Calu3 (cell line): ENCODE results near the gene ARHGAP15. TPM values are rescaled to one million over a fixed set of nuclear protein-coding genes. Genes with fewer than 3 reads are reported as not detected.

ENCODE experiments used
- BruUV-seq: library from RNA; stranded (reverse); fragments of 400-500 nt; replicated peaks from 2 replicates; lab custom pipeline; 2021; lab: Mats Ljungman, UMichigan
- CTCF ChIA-PET: fragments of 300-600 bp; sonication (Branson Sonifier 250); formaldehyde crosslinking; loops from one replicate; lab custom pipeline; 2022; ENCODE audit warnings: antibody characterized with exemption; lab: Charles Lee
- DNase-seq: peaks from one replicate; pipeline ENCODE4 v3.0.0; 2022
- H3K27ac Mint-ChIP-seq: one replicate; pipeline ENCODE4 v1.8.0; 2022; ENCODE audit warnings: mixed read lengths; ENCODE audit not compliant: unreplicated experiment
- H3K27me3 Mint-ChIP-seq: one replicate; pipeline ENCODE4 v1.8.0; 2022; ENCODE audit warnings: mixed read lengths; ENCODE audit not compliant: unreplicated experiment
- H3K36me3 Mint-ChIP-seq: one replicate; pipeline ENCODE4 v1.8.0; 2022; ENCODE audit warnings: mild to moderate bottlenecking, moderate library complexity, mixed read lengths; ENCODE audit not compliant: insufficient read depth, unreplicated experiment
- H3K4me1 Mint-ChIP-seq: one replicate; pipeline ENCODE4 v1.8.0; 2022; ENCODE audit warnings: mild to moderate bottlenecking, low read depth, mixed read lengths; ENCODE audit not compliant: unreplicated experiment
- H3K4me3 Mint-ChIP-seq: one replicate; pipeline ENCODE4 v1.8.0; 2022; ENCODE audit warnings: mild to moderate bottlenecking, low read depth, moderate library complexity, mixed read lengths; ENCODE audit not compliant: unreplicated experiment
- H3K9me3 Mint-ChIP-seq: one replicate; pipeline ENCODE4 v1.8.0; 2022; ENCODE audit warnings: low read depth, mixed read lengths; ENCODE audit not compliant: unreplicated experiment
- intact Hi-C: fragments of 100-400 bp; cut with micrococcal nuclease; formaldehyde crosslinking; loops from one replicate; pipeline ENCODE4 v1.10.0; 2022; ENCODE audit not compliant: unreplicated experiment
- total RNA-seq: library from RNA; stranded (reverse); gene quantifications from 2 replicates; pipeline ENCODE4 v1.2.3, GENCODE V29; 2022
- TF ChIP-seq, protein P1 (sequence below): fragments of 200-600 bp; IDR thresholded peaks from one replicate; pipeline ENCODE4 v1.8.0; 2022; ENCODE audit warnings: antibody characterized with exemption; ENCODE audit not compliant: unreplicated experiment

Gene ARHGAP15
- total RNA-seq, 1 experiment from 2014 or later = not detected

DNA sequence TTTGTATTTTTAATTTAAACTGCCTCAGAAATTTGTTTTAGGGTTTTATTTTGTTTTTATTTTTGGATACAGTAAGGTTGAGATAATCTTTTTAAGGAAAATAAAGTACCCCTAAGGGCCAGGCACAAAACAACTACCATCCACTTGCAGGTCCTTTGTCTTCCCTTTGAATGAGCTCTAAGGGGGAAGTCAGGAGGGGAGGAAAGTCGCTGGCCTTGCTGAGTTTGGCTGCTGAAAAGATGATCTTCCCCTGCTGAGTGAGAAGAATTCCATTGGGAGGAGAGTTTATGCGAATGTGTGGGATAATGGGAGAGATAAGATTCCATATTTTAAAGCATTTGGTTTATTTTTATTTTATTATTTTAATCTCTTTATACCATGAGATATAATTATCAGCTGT lies 100.7 kb downstream of the ARHGAP15 start:
- BruUV-seq = no TSS peak
- CTCF ChIA-PET = no interaction called here
- Mint-ChIP-seq H3K27me3 (no peaks in the 10 kb centered on the region), H3K27ac (no peak overlapping the region), H3K4me1 (no peaks in the 10 kb centered on the region), H3K9me3 (no peaks in the 10 kb centered on the region), H3K4me3 (no peak overlapping the region), H3K36me3 (no peaks in the 10 kb centered on the region)
- DNase-seq = no peak
- intact Hi-C loops = no loop called here
- TF ChIP-seq, protein P1, sequence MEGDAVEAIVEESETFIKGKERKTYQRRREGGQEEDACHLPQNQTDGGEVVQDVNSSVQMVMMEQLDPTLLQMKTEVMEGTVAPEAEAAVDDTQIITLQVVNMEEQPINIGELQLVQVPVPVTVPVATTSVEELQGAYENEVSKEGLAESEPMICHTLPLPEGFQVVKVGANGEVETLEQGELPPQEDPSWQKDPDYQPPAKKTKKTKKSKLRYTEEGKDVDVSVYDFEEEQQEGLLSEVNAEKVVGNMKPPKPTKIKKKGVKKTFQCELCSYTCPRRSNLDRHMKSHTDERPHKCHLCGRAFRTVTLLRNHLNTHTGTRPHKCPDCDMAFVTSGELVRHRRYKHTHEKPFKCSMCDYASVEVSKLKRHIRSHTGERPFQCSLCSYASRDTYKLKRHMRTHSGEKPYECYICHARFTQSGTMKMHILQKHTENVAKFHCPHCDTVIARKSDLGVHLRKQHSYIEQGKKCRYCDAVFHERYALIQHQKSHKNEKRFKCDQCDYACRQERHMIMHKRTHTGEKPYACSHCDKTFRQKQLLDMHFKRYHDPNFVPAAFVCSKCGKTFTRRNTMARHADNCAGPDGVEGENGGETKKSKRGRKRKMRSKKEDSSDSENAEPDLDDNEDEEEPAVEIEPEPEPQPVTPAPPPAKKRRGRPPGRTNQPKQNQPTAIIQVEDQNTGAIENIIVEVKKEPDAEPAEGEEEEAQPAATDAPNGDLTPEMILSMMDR = no peak

DNA sequence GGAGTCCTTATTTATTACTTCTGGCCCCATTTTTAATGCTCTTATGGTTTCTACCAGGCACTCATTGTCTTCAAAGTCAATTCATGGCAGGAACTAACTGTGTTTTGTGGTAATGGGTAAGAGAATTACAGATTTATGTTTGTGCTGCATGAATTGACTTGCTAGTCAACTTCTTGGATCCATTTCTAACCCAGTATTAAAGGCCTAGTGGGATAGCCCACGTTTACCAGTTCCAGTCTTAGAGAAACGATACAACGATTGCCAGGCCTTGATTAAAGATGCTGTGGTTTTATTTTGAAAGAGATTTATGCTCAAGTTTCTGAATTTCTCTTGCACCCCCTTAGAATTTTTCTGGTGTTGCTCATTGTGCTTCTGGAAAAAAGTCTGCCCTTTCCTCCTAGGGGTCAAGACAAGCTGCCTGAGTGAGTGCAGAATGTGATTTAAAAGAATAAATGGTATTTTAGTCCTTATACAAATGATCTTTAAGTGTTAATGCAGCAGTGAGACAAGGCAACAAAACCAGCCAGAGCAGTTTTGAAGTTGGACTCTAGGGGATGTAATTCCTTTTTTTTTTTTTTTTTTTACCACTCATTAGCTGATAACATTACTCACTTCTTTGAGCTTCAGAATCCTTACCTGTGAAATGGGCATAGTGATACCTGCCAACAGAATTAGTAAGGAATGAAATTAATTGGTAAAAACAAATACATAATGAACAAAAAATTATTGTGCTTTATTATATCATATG lies 101.5 kb downstream of the ARHGAP15 start:
- H3K36me3 Mint-ChIP-seq = no peaks in the 10 kb centered on the region
- H3K27ac Mint-ChIP-seq = no peak overlapping the region
- CTCF ChIA-PET = no interaction called here
- no peaks in the 10 kb centered on the region for H3K4me1 Mint-ChIP-seq
- no peaks in the 10 kb centered on the region for H3K9me3 Mint-ChIP-seq
- intact Hi-C loops = no loop called here
- no peak overlapping the region for H3K4me3 Mint-ChIP-seq
- H3K27me3 Mint-ChIP-seq = no peaks in the 10 kb centered on the region
- no peak for DNase-seq
- BruUV-seq = no TSS peak
- TF ChIP-seq, protein P1 = no peak

DNA sequence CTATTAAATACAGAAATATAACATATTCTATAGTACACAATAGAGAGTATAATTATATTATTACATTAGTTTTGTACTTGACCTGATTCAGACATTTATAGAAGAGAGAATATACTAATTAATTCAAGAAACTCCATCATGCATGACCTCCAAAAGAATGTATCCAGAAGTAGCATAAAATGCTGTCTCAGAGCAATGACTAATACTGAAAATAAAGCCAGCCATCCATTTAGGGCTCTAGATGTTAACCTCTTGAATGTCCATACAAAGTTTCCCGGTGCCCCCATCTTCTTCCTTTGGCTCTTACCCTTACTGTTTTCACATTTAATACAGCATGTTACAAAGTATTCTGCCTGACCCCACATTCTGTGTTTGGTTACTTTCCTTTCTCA lies 102.0 kb downstream of the ARHGAP15 start:
- TF ChIP-seq, protein P1 = no peak
- no peak overlapping the region for H3K27ac Mint-ChIP-seq
- no peaks in the 10 kb centered on the region for H3K4me1 Mint-ChIP-seq
- no peaks in the 10 kb centered on the region for H3K9me3 Mint-ChIP-seq
- H3K27me3 Mint-ChIP-seq = no peaks in the 10 kb centered on the region
- BruUV-seq = no TSS peak
- H3K4me3 Mint-ChIP-seq = no peak overlapping the region
- intact Hi-C loops = no loop called here
- CTCF ChIA-PET = no interaction called here
- DNase-seq = no peak
- no peaks in the 10 kb centered on the region for H3K36me3 Mint-ChIP-seq

DNA sequence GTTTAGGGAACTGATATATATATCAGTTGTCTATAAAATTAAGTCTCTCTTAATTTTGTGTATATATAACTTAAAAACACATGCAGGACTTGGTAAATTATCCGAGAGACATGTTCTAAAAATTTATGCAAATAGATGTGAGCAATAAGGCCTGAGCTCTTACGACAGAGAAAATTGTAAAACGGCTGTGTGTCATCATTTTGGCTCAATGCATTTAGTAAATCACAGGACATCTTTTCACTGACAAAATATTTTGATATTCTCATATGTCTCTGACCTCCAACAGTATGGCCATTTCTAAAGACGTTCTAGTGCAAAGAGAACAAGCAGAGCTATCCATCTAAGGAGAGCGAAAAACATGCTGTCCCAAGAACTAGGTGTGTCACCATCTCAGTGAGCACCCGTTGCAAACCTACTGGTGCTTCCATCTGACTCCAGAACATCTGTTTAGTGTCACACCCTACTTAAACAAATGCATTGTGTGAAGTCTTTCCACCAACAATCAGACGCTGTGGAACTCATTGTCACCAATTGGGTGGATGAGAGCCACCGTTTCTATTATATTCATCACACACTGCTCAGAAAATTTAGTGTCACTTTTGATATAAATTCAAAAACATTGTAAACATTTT lies 108.0 kb downstream of the ARHGAP15 start:
- TF ChIP-seq, protein P1 = no peak
- Mint-ChIP-seq H3K36me3 (no peaks in the 10 kb centered on the region), H3K27me3 (no peaks in the 10 kb centered on the region), H3K4me1 (no peaks in the 10 kb centered on the region), H3K4me3 (no peak overlapping the region), H3K9me3 (no peaks in the 10 kb centered on the region), H3K27ac (no peak overlapping the region)
- no peak for DNase-seq
- CTCF ChIA-PET = no interaction called here
- intact Hi-C loops = no loop called here
- no TSS peak for BruUV-seq
